Uterus (tissue), 4 donors: ENCODE data around the gene ERN2. TPM values are rescaled to one million over a fixed set of nuclear protein-coding genes. Genes with fewer than 3 reads are reported as not detected.

Experiments used
- DNase-seq, 2 donors: peaks; one replicate each; pipeline ENCODE4 v3.0.0-alpha.2; 2019 to 2020
- H3K27ac ChIP-seq, 2 donors: fragments of 200-600 bp; sonication (generic); 1 replicate in 1 of 2; 2 replicates in 1 of 2; pipeline ENCODE4 v1.5.1; 2016 to 2018
- H3K27me3 ChIP-seq, 2 donors: fragments of 200-600 bp; sonication (generic); one replicate each; pipeline ENCODE4 v1.5.1; 2018 to 2019; ENCODE audit warnings: control low read depth in 1 of 2
- H3K36me3 ChIP-seq, 2 donors: fragments of 200-600 bp; sonication (generic); one replicate each; pipeline ENCODE4 v1.5.1; 2019; ENCODE audit warnings: control low read depth in 1 of 2
- H3K4me1 ChIP-seq, 2 donors: fragments of 200-600 bp; sonication (generic); one replicate each; pipeline ENCODE4 v1.5.1; 2018 to 2019; ENCODE audit warnings: control low read depth in 1 of 2
- H3K4me3 ChIP-seq, 2 donors: fragments of 200-600 bp; sonication (generic); 1 replicate in 1 of 2; 2 replicates in 1 of 2; pipeline ENCODE4 v1.5.1; 2018 to 2019; ENCODE audit warnings: mild to moderate bottlenecking in 1 of 2
- H3K9me3 ChIP-seq, 2 donors: fragments of 200-600 bp; sonication (generic); one replicate each; pipeline ENCODE4 v1.5.1; 2019; ENCODE audit warnings: control low read depth in 1 of 2
- POLR2A ChIP-seq, 2 donors: fragments of 450-650 bp; IDR thresholded peaks; one replicate each; pipeline ENCODE4 v1.6.1; 2016; ENCODE audit warnings: antibody characterized with exemption in 2 of 2, mild to moderate bottlenecking in 1 of 2, moderate library complexity in 1 of 2
- intact Hi-C: fragments of 100-400 bp; cut with DNase I; formaldehyde crosslinking; loops from one replicate; pipeline ENCODE4 v1.15.1; 2023; ENCODE audit warnings: low total_unique reads
- total RNA-seq, 4 donors: library from RNA; depleted of rRNA in 3 of 4; stranded (reverse); fragments of >200 nt in 3 of 4; gene quantifications; one replicate each; pipeline versions ENCODE4 v1.1.0 to v1.2.4, GENCODE V29; 2014 to 2023
- TF ChIP-seq, protein P1 (sequence below), 4 experiments: fragments of 200-600 bp in 2 of 4; fragments of 450-650 bp in 2 of 4; sonication (generic) in 2 of 4; IDR thresholded peaks; one replicate each; pipeline ENCODE4 v1.5.1; 2016 to 2019; ENCODE audit warnings: antibody characterized with exemption in 4 of 4, mild to moderate bottlenecking in 2 of 4, moderate library complexity in 1 of 4
- donor health status: DM: yes; HTN: yes; CAD: no.

The ERN2 gene
- under 1 TPM in 3 of 4 donors, not detected in 1; 0.14 to 0.59 (median 0.26) TPM for total RNA-seq

DNA sequence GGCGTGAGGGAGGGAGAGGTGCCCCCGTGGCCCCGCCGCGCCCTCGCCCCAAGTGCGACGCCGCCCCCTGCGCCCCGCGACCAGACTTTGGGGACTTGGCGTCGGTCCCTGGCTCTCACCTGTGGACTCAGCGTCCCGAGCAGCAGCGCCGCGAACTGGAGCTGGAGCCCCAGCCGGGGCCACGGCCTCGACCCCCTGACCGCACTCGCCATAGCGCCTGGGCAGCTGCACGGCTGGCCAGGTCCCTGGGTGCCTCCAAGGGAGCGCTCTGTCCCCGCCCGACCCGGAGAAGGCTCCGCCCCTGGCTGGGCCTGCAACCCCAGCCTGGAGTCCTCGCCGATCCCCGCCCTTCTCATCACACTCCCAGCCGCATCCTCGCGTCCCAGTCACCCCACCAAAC is at the start of gene ERN2:
Gene ERN2 (minus strand): TSS at position 247 of the 400 bp plus-strand sequence. CDS start 35 bp downstream, at position 212.
- Histone ChIP-seq H3K27me3 (peaks cover 0 to 3% of the 10 kb centered on the region in 2 donors), H3K36me3 (no peaks in the 10 kb centered on the region), H3K9me3 (peaks cover 0 to 9% of the 10 kb centered on the region in 2 donors), H3K4me1 (no peaks in the 10 kb centered on the region), H3K27ac (no peak within 1 kb of the TSS), H3K4me3 (no peak within 1 kb of the TSS)
- intact Hi-C loops: no loop called here
- TF ChIP-seq, protein P1, sequence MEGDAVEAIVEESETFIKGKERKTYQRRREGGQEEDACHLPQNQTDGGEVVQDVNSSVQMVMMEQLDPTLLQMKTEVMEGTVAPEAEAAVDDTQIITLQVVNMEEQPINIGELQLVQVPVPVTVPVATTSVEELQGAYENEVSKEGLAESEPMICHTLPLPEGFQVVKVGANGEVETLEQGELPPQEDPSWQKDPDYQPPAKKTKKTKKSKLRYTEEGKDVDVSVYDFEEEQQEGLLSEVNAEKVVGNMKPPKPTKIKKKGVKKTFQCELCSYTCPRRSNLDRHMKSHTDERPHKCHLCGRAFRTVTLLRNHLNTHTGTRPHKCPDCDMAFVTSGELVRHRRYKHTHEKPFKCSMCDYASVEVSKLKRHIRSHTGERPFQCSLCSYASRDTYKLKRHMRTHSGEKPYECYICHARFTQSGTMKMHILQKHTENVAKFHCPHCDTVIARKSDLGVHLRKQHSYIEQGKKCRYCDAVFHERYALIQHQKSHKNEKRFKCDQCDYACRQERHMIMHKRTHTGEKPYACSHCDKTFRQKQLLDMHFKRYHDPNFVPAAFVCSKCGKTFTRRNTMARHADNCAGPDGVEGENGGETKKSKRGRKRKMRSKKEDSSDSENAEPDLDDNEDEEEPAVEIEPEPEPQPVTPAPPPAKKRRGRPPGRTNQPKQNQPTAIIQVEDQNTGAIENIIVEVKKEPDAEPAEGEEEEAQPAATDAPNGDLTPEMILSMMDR (IDR thresholded peaks at IDR 0.05): no peak
- no peak for TF ChIP-seq POLR2A (IDR thresholded peaks at IDR 0.05)
- DNase-seq: no peak

DNA sequence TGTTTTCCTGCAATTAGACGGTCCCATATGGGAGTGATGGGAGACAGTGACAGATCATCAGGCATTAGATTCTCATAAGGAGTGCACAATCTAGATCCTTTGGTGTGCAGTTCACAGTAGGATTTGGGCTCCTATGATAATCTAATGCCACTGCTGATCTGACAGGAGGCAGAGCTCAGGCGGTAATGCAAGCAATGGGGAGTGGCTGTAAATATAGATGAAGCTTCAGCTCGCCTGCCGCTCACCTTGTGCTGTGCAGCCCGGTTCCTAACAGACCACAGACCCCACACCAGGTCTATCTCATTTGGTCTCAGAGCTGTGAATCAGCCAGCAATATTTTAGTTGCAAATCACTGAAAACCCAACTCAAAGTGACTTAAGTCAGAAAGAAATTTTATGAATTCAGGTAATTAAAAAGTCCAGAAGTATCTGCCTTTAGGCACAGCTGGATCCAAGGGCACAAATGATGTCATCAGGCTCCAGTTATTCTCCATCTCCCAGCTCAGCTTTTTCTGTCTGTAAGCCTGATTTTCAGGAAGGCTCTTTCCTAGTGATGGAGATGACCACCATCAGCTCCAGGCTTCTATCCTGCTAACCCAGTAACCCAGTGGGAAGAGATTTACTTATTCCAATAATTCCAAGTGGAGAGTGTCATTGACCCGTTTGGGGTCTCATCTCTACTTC is 45.1 kb upstream of the ERN2 start:
- intact Hi-C loops: no loop called here
- no peaks in the 10 kb centered on the region for H3K36me3 ChIP-seq
- no peak for TF ChIP-seq POLR2A (IDR thresholded peaks at IDR 0.05)
- TF ChIP-seq, protein P1 (IDR thresholded peaks at IDR 0.05): no peak
- no peaks in the 10 kb centered on the region for H3K9me3 ChIP-seq
- peaks cover 0 to 16% of the 10 kb centered on the region in 2 donors for H3K27me3 ChIP-seq
- no peak overlapping the region for H3K4me3 ChIP-seq
- H3K27ac ChIP-seq: no peak overlapping the region
- DNase-seq: no peak
- peaks cover 0 to 7% of the 10 kb centered on the region in 2 donors for H3K4me1 ChIP-seq

DNA sequence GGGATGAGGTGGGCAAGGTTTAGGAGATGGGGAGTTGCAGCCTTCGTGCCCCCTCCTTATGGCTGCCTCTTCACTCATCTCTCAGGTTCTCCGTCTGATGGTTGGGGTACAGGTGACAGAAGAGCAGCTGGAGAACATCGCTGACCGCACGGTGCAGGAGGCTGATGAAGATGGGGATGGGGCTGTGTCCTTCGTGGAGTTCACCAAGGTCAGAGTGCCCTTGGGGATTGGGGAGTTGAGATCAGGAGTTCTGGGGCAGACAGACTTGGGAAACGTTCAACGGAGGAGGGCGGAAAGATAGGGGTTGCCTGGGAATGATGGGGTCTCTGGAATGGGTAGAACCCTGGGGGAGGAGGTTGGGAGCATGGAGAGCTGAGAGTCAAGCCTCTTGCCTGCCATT is 44.1 kb upstream of the ERN2 start:
- H3K27me3 ChIP-seq: peaks cover 0 to 16% of the 10 kb centered on the region in 2 donors
- DNase-seq: no peak
- no peaks in the 10 kb centered on the region for H3K36me3 ChIP-seq
- peaks cover 0 to 7% of the 10 kb centered on the region in 2 donors for H3K4me1 ChIP-seq
- TF ChIP-seq, protein P1 (IDR thresholded peaks at IDR 0.05): no peak
- no peak for TF ChIP-seq POLR2A (IDR thresholded peaks at IDR 0.05)
- H3K4me3 ChIP-seq: no peak overlapping the region
- intact Hi-C loops: no loop called here
- H3K9me3 ChIP-seq: no peaks in the 10 kb centered on the region
- H3K27ac ChIP-seq: no peak overlapping the region

GRCh38 chr16:23755484-23755809 is 42.4 kb upstream of the ERN2 start:
- H3K4me3 ChIP-seq: no peak overlapping the region
- peaks cover 0 to 16% of the 10 kb centered on the region in 2 donors for H3K27me3 ChIP-seq
- H3K9me3 ChIP-seq: no peaks in the 10 kb centered on the region

More at GRCh38 chr16:23755484-23755809, 42.4 kb upstream of the ERN2 start:
- Histone ChIP-seq H3K27ac (no peak overlapping the region), H3K4me1 (peaks cover 0 to 7% of the 10 kb centered on the region in 2 donors), H3K36me3 (no peaks in the 10 kb centered on the region)
- TF ChIP-seq, protein P1 (IDR thresholded peaks at IDR 0.05): no peak
- no peak for TF ChIP-seq POLR2A (IDR thresholded peaks at IDR 0.05)
- intact Hi-C loops: no loop called here
- no peak for DNase-seq
